SK-N-SH (cell line): ENCODE measurements around the gene RNF167. TPM values are rescaled to one million over a fixed set of nuclear protein-coding genes. Genes with fewer than 3 reads are reported as not detected.
A peak's percentile ranks its signal among the peaks of the same experiment; 100 is the strongest.

Experiments
- CTCF ChIA-PET: fragments of 300-600, 350-600 bp; formaldehyde crosslinking; extraction: SDS; loops from one replicate; lab custom pipeline; 2021; lab: Yijun Ruan, JAX
- POLR2A ChIA-PET: fragments of 350-600 bp; sonication (Branson Sonifier 250); formaldehyde crosslinking; extraction: SDS; loops from one replicate; lab custom pipeline; 2020; ENCODE audit warnings: antibody characterized with exemption, inconsistent platforms; lab: Yijun Ruan, JAX
- DNase-seq: peaks from one replicate; pipeline ENCODE4 v3.0.0; 2012
- H2AFZ ChIP-seq: fragments of 200-600 bp; sonication (generic); 2 replicates; pipeline ENCODE4 v1.8.1; 2016; ENCODE audit warnings: antibody characterized with exemption, mild to moderate bottlenecking, low read depth
- H3F3A ChIP-seq: fragments of 200-600 bp; sonication (generic); replicated peaks from 2 replicates; pipeline ENCODE3; 2016; ENCODE audit warnings: antibody characterized with exemption, mild to moderate bottlenecking; ENCODE audit not compliant: insufficient read depth
- H3K27ac ChIP-seq, 2 experiments: fragments of 200-500 bp in 1 of 2; fragments of 200-600 bp in 1 of 2; sonication (Bioruptor generic) in 1 of 2; sonication (generic), shearing (Covaris generic) in 1 of 2; 2 replicates each; pipeline versions ENCODE4 v1.5.1 to v1.6.1; 2014 to 2016; ENCODE audit warnings: low read depth in 2 of 2, inconsistent platforms in 1 of 2, low read length in 1 of 2, mild to moderate bottlenecking in 1 of 2, mixed read lengths in 1 of 2
- H3K27me3 ChIP-seq: fragments of 200-600 bp; sonication (generic), shearing (Covaris generic); 2 replicates; pipeline ENCODE4 v1.6.1; 2016; ENCODE audit warnings: mixed run types; ENCODE audit not compliant: insufficient read depth
- H3K36me3 ChIP-seq, 2 experiments: fragments of 200-500 bp in 1 of 2; fragments of 200-600 bp in 1 of 2; sonication (Bioruptor generic) in 1 of 2; sonication (generic) in 1 of 2; replicated peaks in 1 of 2; 2 replicates each; pipeline versions ENCODE3 to v1.5.1; 2014 to 2016; ENCODE audit warnings: low read length in 1 of 2, mild to moderate bottlenecking in 1 of 2; ENCODE audit not compliant: insufficient read depth in 2 of 2, control insufficient read depth in 1 of 2
- H3K4me1 ChIP-seq, 2 experiments: fragments of 200-500 bp in 1 of 2; fragments of 200-600 bp in 1 of 2; sonication (Bioruptor generic) in 1 of 2; sonication (generic), shearing (Covaris generic) in 1 of 2; 2 replicates each; pipeline versions ENCODE4 v1.5.1 to v1.6.1; 2014 to 2016; ENCODE audit warnings: low read depth in 1 of 2, low read length in 1 of 2, mixed run types in 1 of 2; ENCODE audit not compliant: insufficient read depth in 2 of 2, control insufficient read depth in 1 of 2
- H3K4me2 ChIP-seq: fragments of 200-600 bp; sonication (generic), shearing (Covaris generic); 2 replicates; pipeline ENCODE4 v1.6.1; 2017; ENCODE audit warnings: mixed run types
- H3K4me3 ChIP-seq, 2 experiments: fragments of 200-500 bp in 1 of 2; fragments of 200-600 bp in 1 of 2; sonication (Bioruptor generic) in 1 of 2; sonication (generic), shearing (Covaris generic) in 1 of 2; 2 replicates each; pipeline versions ENCODE4 v1.5.1 to v1.8.1; 2014 to 2016; ENCODE audit warnings: low read depth in 2 of 2, inconsistent platforms in 1 of 2, low read length in 1 of 2, mild to moderate bottlenecking in 1 of 2, mixed read lengths in 1 of 2, moderate library complexity in 1 of 2
- H3K79me2 ChIP-seq: fragments of 200-600 bp; sonication (generic); 2 replicates; pipeline ENCODE4 v1.8.1; 2017; ENCODE audit warnings: mild to moderate bottlenecking; ENCODE audit not compliant: insufficient read depth
- H3K9ac ChIP-seq: fragments of 200-600 bp; sonication (generic); 2 replicates; pipeline ENCODE4 v1.6.1; 2017; ENCODE audit warnings: mixed run types
- H3K9me2 ChIP-seq: fragments of 200-600 bp; sonication (generic); 2 replicates; pipeline ENCODE4 v1.6.1; 2017; ENCODE audit warnings: mixed run types
- H3K9me3 ChIP-seq: fragments of 200-600 bp; sonication (generic); 2 replicates; pipeline ENCODE4 v1.6.1; 2017; ENCODE audit warnings: mixed run types, mild to moderate bottlenecking, moderate library complexity
- H4K20me1 ChIP-seq: fragments of 200-600 bp; sonication (generic); 2 replicates; pipeline ENCODE4 v1.6.1; 2017; ENCODE audit warnings: mild to moderate bottlenecking, mixed run types; ENCODE audit not compliant: insufficient read depth
- CHD2 ChIP-seq: fragments of 150-350 bp; IDR thresholded peaks from 2 replicates; pipeline ENCODE4 v1.6.1; 2018; ENCODE audit warnings: low read length; ENCODE audit not compliant: partially characterized antibody
- EP300 ChIP-seq, 2 experiments: IDR thresholded peaks; 2 replicates each; pipeline versions ENCODE4 v1.4.0 to v1.6.1; 2012; ENCODE audit warnings: borderline replicate concordance in 1 of 2, low read depth in 1 of 2, low read length in 1 of 2
- FOSL2 ChIP-seq: IDR thresholded peaks from 2 replicates; pipeline ENCODE4 v1.4.0; 2012; ENCODE audit warnings: low read depth, mild to moderate bottlenecking, moderate library complexity, borderline replicate concordance
- FOXM1 ChIP-seq: IDR thresholded peaks from 2 replicates; pipeline ENCODE4 v1.4.0; 2012; ENCODE audit warnings: low read depth, mild to moderate bottlenecking
- IRF3 ChIP-seq: fragments of 150-350 bp; IDR thresholded peaks from 2 replicates; pipeline ENCODE4 v1.6.1; 2016; ENCODE audit warnings: mild to moderate bottlenecking, low read depth, low read length
- JUND ChIP-seq: IDR thresholded peaks from 2 replicates; pipeline ENCODE4 v1.4.0; 2012
- MAX ChIP-seq: IDR thresholded peaks from 2 replicates; pipeline ENCODE4 v1.4.0; 2012; ENCODE audit warnings: low read depth
- MEF2A ChIP-seq: IDR thresholded peaks from 2 replicates; pipeline ENCODE4 v1.4.0; 2012; ENCODE audit warnings: low read depth, borderline replicate concordance
- NFIC ChIP-seq: IDR thresholded peaks from 2 replicates; pipeline ENCODE4 v1.4.0; 2012; ENCODE audit warnings: borderline replicate concordance
- PBX3 ChIP-seq: IDR thresholded peaks from 2 replicates; pipeline ENCODE4; 2012
- RFX5 ChIP-seq: IDR thresholded peaks from 2 replicates; pipeline ENCODE4 v1.6.1; 2012; ENCODE audit warnings: mild to moderate bottlenecking, improper control_type of control experiment, low read length
- RXRA ChIP-seq: IDR thresholded peaks from 2 replicates; pipeline ENCODE4 v1.4.0; 2012; ENCODE audit warnings: low read depth, mild to moderate bottlenecking, borderline replicate concordance
- SIN3A ChIP-seq: IDR thresholded peaks from 2 replicates; pipeline ENCODE4 v1.6.1; 2012; ENCODE audit warnings: low read depth, mild to moderate bottlenecking, low read length, moderate library complexity, borderline replicate concordance
- TCF12 ChIP-seq: IDR thresholded peaks from 2 replicates; pipeline ENCODE4 v1.4.0; 2012
- TEAD4 ChIP-seq: IDR thresholded peaks from 2 replicates; pipeline ENCODE4 v1.4.0; 2012; ENCODE audit warnings: mild to moderate bottlenecking, borderline replicate concordance; ENCODE audit not compliant: insufficient read depth
- USF1 ChIP-seq: IDR thresholded peaks from 2 replicates; pipeline ENCODE4 v1.4.0; 2012; ENCODE audit warnings: low read depth, borderline replicate concordance
- YY1 ChIP-seq: IDR thresholded peaks from 2 replicates; pipeline ENCODE4 v1.4.0; 2012; ENCODE audit warnings: low read depth, mild to moderate bottlenecking
- WGBS: methylation state at CpG from one replicate; pipeline ENCODE4 v1.1.6; 2017; ENCODE audit warnings: low lambda C conversion rate; 5-methylcytosine and 5-hydroxymethylcytosine counted together
- polyA plus RNA-seq, 3 experiments: library from polyadenylated mRNA; depleted of rRNA; stranded (reverse); fragments of >200 nt; gene quantifications; 2 replicates each; pipeline ENCODE4 v1.2.3, GENCODE V29; 2012

Gene RNF167
- polyA plus RNA-seq, 1 of the 3 experiments (the other 2 are of a cell fraction) = 115 TPM

- H3K36me3 ChIP-seq = peaks cover 26 to 30% of the 10 kb centered on the region in 2 experiments
- peak overlapping the region; percentile 83 for H3K9ac ChIP-seq
- H4K20me1 ChIP-seq = peaks cover 14% of the 10 kb centered on the region
- peak overlapping the region; percentile 69; the same call in 1 of the 2 replicates for H2AFZ ChIP-seq
- CTCF ChIA-PET = interaction anchor here (0.9 to 3.9 kb wide), 6 partner anchors 28 to 122 kb away, joined by 3 to 29 read pairs (median 4); partner anchors contain the start of genes CHRNE and SPAG7
- no peaks in the 10 kb centered on the region for H3K9me2 ChIP-seq
- H3K79me2 ChIP-seq = peaks cover 58% of the 10 kb centered on the region
- POLR2A ChIA-PET = interaction anchor here (0.9 to 2.0 kb wide), 5 partner anchors 12 to 31 kb away, joined by 3 to 35 read pairs (median 16); partner anchors contain the start of genes ENO3 and SPAG7
- peaks cover 13 to 24% of the 10 kb centered on the region in 2 experiments; a peak in 2 of 4 replicates for H3K4me1 ChIP-seq
- no peak for DNase-seq
- peak overlapping the region; percentile 98 for H3K4me2 ChIP-seq
- no peak for TF ChIP-seq YY1
- TF ChIP-seq IRF3 = no peak
- TF ChIP-seq EP300 (IDR thresholded peaks at IDR 0.05; ENCODE audit: borderline replicate concordance in 1 of 2, low read depth in 1 of 2, low read length in 1 of 2) = no peak
- TF ChIP-seq FOXM1 = no peak
- TF ChIP-seq TCF12 = no peak
- TF ChIP-seq MEF2A = no peak
- no peak for TF ChIP-seq RXRA
- no peak for TF ChIP-seq USF1
- no peak for TF ChIP-seq JUND
- TF ChIP-seq SIN3A = no peak
- TF ChIP-seq RFX5 = no peak
- TF ChIP-seq FOSL2 = no peak
- TF ChIP-seq NFIC = no peak
- TF ChIP-seq TEAD4 = no peak
- TF ChIP-seq CHD2 = no peak
- TF ChIP-seq MAX = no peak
- no peak for TF ChIP-seq PBX3
- TF ChIP-seq, all 33 proteins: peak for 0
- H3K27me3 ChIP-seq = no peaks in the 10 kb centered on the region
- 1% methylated on average over 10 of the region's 16 CpGs for WGBS
- H3K9me3 ChIP-seq = no peaks in the 10 kb centered on the region
- H3F3A ChIP-seq = peaks cover 38% of the 10 kb centered on the region
- peak overlapping the region; percentile 94 to 98 for H3K27ac ChIP-seq
- peak overlapping the region; percentile 80 to 86 for H3K4me3 ChIP-seq
These were observed 597 bp upstream of the RNF167 start for GRCh38 chr17:4939546-4939795.
